Measurements from ENCODE around the gene GNB3.

DNA sequence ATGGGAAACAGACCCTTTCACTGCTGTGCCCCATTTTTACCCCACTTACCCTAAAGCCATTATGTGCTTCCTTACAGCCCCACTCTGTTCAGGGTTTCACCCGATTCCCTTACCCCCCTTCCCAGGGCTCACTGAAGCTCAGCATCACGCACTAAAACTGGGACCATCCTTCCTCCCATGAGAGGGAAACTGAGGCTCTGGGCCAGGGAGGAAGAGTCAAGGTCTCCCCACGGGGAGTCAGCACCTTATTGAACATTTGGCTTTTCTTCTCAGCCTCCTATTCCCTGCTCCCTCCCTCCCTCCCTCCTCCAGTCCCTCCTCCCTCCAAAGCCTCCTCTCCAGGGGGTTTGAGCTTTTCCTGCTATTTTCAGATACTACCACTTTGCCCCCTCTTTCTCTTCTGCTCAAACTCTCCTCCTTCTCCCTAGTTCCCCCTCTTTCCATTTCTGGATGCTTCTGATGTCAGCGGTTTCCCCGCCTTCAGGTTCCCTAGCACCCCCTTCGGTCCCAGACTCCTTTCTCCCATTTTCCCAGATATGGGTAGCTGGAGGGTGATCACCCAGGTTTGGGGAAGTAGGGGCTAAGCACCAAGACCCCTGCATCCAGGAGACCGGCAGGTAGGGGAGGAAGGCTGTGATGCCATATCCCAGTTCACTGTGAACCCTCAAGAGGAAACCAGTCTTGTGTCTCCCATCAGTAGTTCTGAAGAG, 18.1 kb upstream of the GNB3 start:
- no peak for TF ChIP-seq ZFP36 (IDR thresholded peaks at IDR 0.05; ENCODE audit: borderline replicate concordance, partially characterized antibody)
- TF ChIP-seq, protein P1, sequence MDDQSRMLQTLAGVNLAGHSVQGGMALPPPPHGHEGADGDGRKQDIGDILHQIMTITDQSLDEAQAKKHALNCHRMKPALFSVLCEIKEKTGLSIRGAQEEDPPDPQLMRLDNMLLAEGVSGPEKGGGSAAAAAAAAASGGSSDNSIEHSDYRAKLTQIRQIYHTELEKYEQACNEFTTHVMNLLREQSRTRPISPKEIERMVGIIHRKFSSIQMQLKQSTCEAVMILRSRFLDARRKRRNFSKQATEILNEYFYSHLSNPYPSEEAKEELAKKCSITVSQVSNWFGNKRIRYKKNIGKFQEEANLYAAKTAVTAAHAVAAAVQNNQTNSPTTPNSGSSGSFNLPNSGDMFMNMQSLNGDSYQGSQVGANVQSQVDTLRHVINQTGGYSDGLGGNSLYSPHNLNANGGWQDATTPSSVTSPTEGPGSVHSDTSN (IDR thresholded peaks at IDR 0.05), result no peak
